ENCODE results near the gene LBHD1. TPM values are rescaled to one million over a fixed set of nuclear protein-coding genes. Genes with fewer than 3 reads are reported as not detected.

Gene LBHD1
- total and polyA plus RNA-seq, 7 donors, result 2.0 to 12.9 (median 3.9) TPM

DNA sequence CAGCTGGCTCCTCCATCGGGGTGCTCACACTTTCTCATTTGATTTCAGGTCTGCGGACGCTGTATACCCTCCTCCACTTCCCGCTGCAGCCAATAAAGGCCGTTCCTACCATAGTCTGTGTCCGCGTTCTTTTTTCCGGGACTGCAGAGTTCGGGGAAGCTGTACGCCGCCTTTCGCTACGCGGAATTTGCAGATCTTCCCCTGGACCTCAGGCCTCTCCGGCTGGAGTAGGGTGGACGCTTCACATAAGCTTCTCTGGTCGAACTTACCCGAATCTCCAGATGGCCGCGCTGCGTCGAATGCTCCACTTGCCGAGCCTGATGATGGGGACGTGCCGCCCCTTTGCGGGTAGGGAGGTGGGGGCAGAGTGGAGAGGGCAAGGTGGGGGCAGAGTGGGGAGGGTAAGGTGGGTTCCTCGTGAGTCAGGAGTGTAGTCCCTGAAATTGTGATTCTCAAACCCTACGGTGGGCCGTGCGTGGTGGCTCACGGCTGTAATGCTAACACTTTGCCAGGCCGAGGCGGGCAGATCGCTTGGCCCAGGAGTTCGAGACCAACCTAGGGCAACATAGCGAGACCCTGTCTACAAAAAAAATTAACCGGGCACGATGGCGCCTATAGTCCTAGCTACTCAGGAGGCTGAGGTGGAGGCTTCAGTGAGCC is 6.3 kb downstream of the LBHD1 start:
- no peaks in the 10 kb centered on the region for H3K9me3 ChIP-seq
- TF ChIP-seq POLR2AphosphoS5 (IDR thresholded peaks at IDR 0.05), result no peak
- no peak for TF ChIP-seq POLR2A (IDR thresholded peaks at IDR 0.05)
- TF ChIP-seq, protein P1, sequence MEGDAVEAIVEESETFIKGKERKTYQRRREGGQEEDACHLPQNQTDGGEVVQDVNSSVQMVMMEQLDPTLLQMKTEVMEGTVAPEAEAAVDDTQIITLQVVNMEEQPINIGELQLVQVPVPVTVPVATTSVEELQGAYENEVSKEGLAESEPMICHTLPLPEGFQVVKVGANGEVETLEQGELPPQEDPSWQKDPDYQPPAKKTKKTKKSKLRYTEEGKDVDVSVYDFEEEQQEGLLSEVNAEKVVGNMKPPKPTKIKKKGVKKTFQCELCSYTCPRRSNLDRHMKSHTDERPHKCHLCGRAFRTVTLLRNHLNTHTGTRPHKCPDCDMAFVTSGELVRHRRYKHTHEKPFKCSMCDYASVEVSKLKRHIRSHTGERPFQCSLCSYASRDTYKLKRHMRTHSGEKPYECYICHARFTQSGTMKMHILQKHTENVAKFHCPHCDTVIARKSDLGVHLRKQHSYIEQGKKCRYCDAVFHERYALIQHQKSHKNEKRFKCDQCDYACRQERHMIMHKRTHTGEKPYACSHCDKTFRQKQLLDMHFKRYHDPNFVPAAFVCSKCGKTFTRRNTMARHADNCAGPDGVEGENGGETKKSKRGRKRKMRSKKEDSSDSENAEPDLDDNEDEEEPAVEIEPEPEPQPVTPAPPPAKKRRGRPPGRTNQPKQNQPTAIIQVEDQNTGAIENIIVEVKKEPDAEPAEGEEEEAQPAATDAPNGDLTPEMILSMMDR (IDR thresholded peaks at IDR 0.05), result no peak
- no peak for TF ChIP-seq EP300 (IDR thresholded peaks at IDR 0.05)
- H3K27me3 ChIP-seq, result no peaks in the 10 kb centered on the region
- 1 to 3% methylated on average over 39 of the region's 39 CpGs for WGBS, 2 donors
- intact Hi-C loops (cut with DNase I), result loop anchor here (2.0 to 5.0 kb wide), 3 partner anchors 19 to 53 kb away; partner anchors contain the start of genes BSCL2, EML3, GANAB and GNG3
- peak; percentile 81 for DNase-seq
- peaks cover 0 to 28% (median 8%) of the 10 kb centered on the region in 4 donors for H3K36me3 ChIP-seq
- peak overlapping the region; percentile 91 to 97 (median 94) for H3K27ac ChIP-seq
- H3K4me3 ChIP-seq, result peak overlapping the region; percentile 74 to 89 (median 86)
- peaks cover 0 to 46% (median 39%) of the 10 kb centered on the region in 4 donors for H3K4me1 ChIP-seq

DNA sequence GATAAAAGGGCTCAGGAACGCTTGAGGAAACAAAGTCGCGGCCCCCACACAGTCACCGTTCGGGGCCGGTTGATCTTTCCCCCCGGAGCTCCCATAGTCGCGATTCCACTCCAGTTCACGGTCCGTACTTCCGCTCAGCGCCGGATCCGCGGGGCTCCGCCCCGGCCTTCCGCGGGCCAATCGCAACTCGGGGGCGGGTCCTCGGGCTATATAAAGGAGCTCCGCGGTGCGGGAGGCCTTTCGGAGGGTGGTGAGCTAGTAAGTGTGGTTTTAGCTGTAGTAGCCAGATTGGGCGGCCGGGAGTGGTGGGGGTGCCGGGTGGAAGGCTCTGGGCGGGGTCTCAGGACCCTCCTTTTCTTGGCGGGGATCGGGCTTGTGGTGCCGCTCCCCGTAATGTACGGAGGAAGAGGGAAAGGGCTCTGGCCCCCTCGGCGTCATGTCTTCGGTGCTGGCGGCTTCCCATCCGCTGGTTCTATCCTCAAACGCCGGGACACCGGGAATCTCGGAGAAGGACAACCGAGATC is 6.9 kb downstream of the LBHD1 start, which contains the start of the genes C11orf98 and CSKMT:
Gene C11orf98, minus strand, starts transcription at position 136 of the 524 bp plus-strand sequence. Its CDS starts 41 bp downstream, at position 95.
Gene CSKMT, plus strand, starts transcription at position 238 of the 524 bp plus-strand sequence. CDS start 568 bp downstream, outside the sequence.
- intact Hi-C loops (cut with DNase I), result loop anchor here (2.0 to 5.0 kb wide), 3 partner anchors 18 to 53 kb away; partner anchors contain the start of genes BSCL2, EML3, GANAB and GNG3
- no peaks in the 10 kb centered on the region for H3K9me3 ChIP-seq
- peak within 1 kb of the TSS; percentile 74 to 89 (median 86) for H3K4me3 ChIP-seq
- no peaks in the 10 kb centered on the region for H3K27me3 ChIP-seq
- H3K36me3 ChIP-seq, result peaks cover 0 to 28% (median 8%) of the 10 kb centered on the region in 4 donors
- peak within 1 kb of the TSS; percentile 91 to 97 (median 94) for H3K27ac ChIP-seq
- peaks cover 0 to 40% (median 34%) of the 10 kb centered on the region in 4 donors for H3K4me1 ChIP-seq
- DNase-seq, result peak; percentile 98
- peak; percentile 99 to 100 (median 100) for TF ChIP-seq POLR2AphosphoS5 (IDR thresholded peaks at IDR 0.05)
- TF ChIP-seq, protein P1 (IDR thresholded peaks at IDR 0.05), result no peak
- TF ChIP-seq POLR2A (IDR thresholded peaks at IDR 0.05), result peak; percentile 99
- 0 to 1% methylated on average over 47 of the region's 47 CpGs for WGBS, 2 donors

DNA sequence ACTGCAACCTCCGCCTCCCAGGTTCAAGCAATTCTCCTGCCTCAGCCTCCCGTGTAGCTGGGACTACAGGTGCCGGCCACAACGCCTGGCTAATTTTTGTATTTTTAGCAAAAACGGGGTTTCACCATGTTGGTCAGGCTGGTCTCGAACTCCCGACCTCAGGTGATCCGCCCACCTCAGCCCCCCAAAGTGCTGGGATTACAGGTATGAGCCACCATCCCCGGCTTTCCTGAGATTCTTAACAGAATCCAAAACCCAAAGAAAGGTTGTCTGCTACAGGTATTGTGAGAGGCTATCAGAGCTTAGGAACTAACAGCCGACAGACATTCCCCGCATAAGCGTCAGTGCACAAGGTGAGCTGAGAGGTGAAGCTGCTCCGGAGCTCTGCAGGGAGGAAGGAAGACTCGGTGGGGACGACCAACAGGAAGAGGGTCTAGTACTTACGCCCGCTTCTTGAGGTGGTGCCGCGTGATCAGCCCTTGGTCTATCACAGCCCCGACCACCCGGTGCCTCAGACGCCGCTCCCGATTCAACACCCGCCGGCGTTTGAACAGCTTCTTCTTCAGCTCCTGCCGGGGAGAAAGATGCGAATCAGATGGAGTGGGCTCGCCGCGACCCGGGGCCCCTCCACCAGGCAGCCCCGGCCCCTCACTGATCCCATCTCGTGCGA is 7.5 kb downstream of the LBHD1 start:
- WGBS, 2 donors, result 2 to 3% methylated on average over 36 of the region's 36 CpGs
- Histone ChIP-seq H3K4me1 (peaks cover 0 to 39% (median 34%) of the 10 kb centered on the region in 4 donors), H3K27me3 (no peaks in the 10 kb centered on the region), H3K4me3 (peak overlapping the region; percentile 74 to 89 (median 86)), H3K9me3 (no peaks in the 10 kb centered on the region), H3K27ac (peak overlapping the region; percentile 91 to 97 (median 94)), H3K36me3 (peaks cover 0 to 28% (median 8%) of the 10 kb centered on the region in 4 donors)
- TF ChIP-seq EP300 (IDR thresholded peaks at IDR 0.05), result no peak
- no peak for TF ChIP-seq POLR2A (IDR thresholded peaks at IDR 0.05)
- TF ChIP-seq POLR2AphosphoS5 (IDR thresholded peaks at IDR 0.05), result no peak
- TF ChIP-seq, protein P1 (IDR thresholded peaks at IDR 0.05), result no peak
- DNase-seq, result peak; percentile 79
- intact Hi-C loops (cut with DNase I), result loop anchor here (2.0 to 5.0 kb wide), 3 partner anchors 18 to 52 kb away; partner anchors contain the start of genes BSCL2, EML3, GANAB and GNG3

DNA sequence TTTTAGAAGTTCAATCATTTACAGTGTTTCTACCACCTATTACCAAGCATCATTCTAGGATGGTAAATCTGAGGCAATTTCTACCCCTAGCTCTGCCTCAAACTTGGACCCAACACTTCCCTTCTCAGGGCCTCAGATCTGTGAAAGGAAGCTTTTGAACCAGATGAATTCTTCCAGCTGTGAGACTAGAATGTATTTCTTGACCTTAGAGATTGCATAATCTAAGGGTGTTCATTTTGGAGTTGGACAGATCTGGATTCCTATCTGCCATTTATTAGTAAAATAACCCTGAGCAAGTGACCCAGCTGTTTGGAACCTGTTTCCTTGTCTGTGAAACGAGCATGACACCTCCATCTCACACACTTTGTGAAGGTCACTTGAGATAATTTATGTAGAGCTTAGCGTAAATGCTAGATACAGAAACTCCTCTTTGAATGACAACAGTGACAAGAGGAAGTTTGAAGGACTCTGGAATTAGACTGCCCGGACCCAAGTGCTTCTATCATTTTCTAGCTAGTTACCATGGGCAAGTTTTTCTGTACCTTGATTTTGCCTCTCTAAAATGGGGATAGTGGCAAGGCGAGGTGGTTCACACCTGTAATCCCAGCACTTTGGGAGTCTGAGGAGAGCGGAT is 15.2 kb downstream of the LBHD1 start:
- Histone ChIP-seq H3K36me3 (peaks cover 0 to under 1% (median 0%) of the 10 kb centered on the region in 4 donors), H3K27ac (no peak overlapping the region), H3K9me3 (no peaks in the 10 kb centered on the region), H3K27me3 (no peaks in the 10 kb centered on the region), H3K4me1 (peaks cover 0 to 11% (median 8%) of the 10 kb centered on the region in 4 donors), H3K4me3 (no peak overlapping the region)
- TF ChIP-seq POLR2A (IDR thresholded peaks at IDR 0.05), result no peak
- TF ChIP-seq, protein P1 (IDR thresholded peaks at IDR 0.05), result no peak
- intact Hi-C loops (cut with DNase I), result no loop called here
- DNase-seq, result no peak
- WGBS, 2 donors, result 62 to 70% methylated on average over 5 of the region's 5 CpGs

Measured in sigmoid colon (tissue), 7 donors.